Neural cell (in vitro differentiated cells): ENCODE results near the gene KRTAP1-5.

Source experiments
- EP300 ChIP-seq: fragments of 450-650 bp; conservative IDR thresholded peaks from 2 replicates; pipeline ENCODE4 v1.6.1; 2014; ENCODE audit warnings: antibody characterized with exemption, mild to moderate bottlenecking, moderate library complexity; ENCODE audit not compliant: poor library complexity, severe bottlenecking
- EZH2 ChIP-seq: fragments of 200-600, 300-800 bp; shearing (Covaris generic), sonication (generic); IDR thresholded peaks from 2 replicates; pipeline ENCODE4 v1.6.1; 2014; ENCODE audit warnings: antibody characterized with exemption, low read length, borderline replicate concordance, mild to moderate bottlenecking; ENCODE audit not compliant: insufficient read depth, poor library complexity, severe bottlenecking
- MXI1 ChIP-seq: fragments of 450-650 bp; conservative IDR thresholded peaks from 2 replicates; pipeline ENCODE4 v1.6.1; 2014; ENCODE audit warnings: antibody characterized with exemption, mild to moderate bottlenecking; ENCODE audit not compliant: poor library complexity, severe bottlenecking
- POLR2AphosphoS5 ChIP-seq: IDR thresholded peaks from 2 replicates; pipeline ENCODE4 v1.6.1; 2012
- RAD21 ChIP-seq: fragments of 450-650 bp; conservative IDR thresholded peaks from 2 replicates; pipeline ENCODE4 v1.6.1; 2014; ENCODE audit warnings: antibody characterized with exemption, mild to moderate bottlenecking, moderate library complexity
- SMC3 ChIP-seq: fragments of 450-650 bp; conservative IDR thresholded peaks from 2 replicates; pipeline ENCODE4 v1.6.1; 2014; ENCODE audit warnings: antibody characterized with exemption, mild to moderate bottlenecking, moderate library complexity; ENCODE audit not compliant: poor library complexity
- TAF1 ChIP-seq: IDR thresholded peaks from 2 replicates; pipeline ENCODE4 v1.6.1; 2012; ENCODE audit warnings: low read depth
- TF ChIP-seq, protein P1 (sequence below): IDR thresholded peaks from 2 replicates; pipeline ENCODE4 v1.6.1; 2012; ENCODE audit warnings: borderline replicate concordance
- TF ChIP-seq, protein P2 (sequence below): fragments of 450-650 bp; IDR thresholded peaks from 2 replicates; pipeline ENCODE4 v1.5.1; 2014; ENCODE audit warnings: antibody characterized with exemption, mild to moderate bottlenecking, moderate library complexity; ENCODE audit not compliant: poor library complexity, severe bottlenecking

DNA sequence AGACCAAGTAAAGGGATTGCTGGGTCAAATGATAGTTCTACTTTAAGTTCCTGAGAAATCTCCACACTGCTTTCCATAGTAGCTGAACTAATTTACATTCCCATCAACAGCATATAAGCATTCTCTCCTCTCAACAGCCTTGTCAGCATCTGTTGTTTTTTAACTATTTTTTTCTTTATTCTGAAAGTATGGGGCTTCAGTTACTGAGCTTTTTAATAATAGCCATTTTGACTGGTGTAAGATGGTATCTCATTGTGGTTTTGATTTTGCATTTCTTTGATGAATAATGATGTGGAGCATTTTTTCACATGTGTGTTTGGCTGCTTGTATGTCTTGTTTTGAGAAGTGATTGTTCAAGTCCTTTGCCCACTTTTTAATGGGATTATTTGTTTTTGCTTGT, 25.6 kb upstream of the KRTAP1-5 start:
- TF ChIP-seq, protein P1, sequence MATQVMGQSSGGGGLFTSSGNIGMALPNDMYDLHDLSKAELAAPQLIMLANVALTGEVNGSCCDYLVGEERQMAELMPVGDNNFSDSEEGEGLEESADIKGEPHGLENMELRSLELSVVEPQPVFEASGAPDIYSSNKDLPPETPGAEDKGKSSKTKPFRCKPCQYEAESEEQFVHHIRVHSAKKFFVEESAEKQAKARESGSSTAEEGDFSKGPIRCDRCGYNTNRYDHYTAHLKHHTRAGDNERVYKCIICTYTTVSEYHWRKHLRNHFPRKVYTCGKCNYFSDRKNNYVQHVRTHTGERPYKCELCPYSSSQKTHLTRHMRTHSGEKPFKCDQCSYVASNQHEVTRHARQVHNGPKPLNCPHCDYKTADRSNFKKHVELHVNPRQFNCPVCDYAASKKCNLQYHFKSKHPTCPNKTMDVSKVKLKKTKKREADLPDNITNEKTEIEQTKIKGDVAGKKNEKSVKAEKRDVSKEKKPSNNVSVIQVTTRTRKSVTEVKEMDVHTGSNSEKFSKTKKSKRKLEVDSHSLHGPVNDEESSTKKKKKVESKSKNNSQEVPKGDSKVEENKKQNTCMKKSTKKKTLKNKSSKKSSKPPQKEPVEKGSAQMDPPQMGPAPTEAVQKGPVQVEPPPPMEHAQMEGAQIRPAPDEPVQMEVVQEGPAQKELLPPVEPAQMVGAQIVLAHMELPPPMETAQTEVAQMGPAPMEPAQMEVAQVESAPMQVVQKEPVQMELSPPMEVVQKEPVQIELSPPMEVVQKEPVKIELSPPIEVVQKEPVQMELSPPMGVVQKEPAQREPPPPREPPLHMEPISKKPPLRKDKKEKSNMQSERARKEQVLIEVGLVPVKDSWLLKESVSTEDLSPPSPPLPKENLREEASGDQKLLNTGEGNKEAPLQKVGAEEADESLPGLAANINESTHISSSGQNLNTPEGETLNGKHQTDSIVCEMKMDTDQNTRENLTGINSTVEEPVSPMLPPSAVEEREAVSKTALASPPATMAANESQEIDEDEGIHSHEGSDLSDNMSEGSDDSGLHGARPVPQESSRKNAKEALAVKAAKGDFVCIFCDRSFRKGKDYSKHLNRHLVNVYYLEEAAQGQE: no peak
- TF ChIP-seq POLR2AphosphoS5: no peak
- TF ChIP-seq EP300: no peak
- TF ChIP-seq, protein P2, sequence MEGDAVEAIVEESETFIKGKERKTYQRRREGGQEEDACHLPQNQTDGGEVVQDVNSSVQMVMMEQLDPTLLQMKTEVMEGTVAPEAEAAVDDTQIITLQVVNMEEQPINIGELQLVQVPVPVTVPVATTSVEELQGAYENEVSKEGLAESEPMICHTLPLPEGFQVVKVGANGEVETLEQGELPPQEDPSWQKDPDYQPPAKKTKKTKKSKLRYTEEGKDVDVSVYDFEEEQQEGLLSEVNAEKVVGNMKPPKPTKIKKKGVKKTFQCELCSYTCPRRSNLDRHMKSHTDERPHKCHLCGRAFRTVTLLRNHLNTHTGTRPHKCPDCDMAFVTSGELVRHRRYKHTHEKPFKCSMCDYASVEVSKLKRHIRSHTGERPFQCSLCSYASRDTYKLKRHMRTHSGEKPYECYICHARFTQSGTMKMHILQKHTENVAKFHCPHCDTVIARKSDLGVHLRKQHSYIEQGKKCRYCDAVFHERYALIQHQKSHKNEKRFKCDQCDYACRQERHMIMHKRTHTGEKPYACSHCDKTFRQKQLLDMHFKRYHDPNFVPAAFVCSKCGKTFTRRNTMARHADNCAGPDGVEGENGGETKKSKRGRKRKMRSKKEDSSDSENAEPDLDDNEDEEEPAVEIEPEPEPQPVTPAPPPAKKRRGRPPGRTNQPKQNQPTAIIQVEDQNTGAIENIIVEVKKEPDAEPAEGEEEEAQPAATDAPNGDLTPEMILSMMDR: no peak
- no peak for TF ChIP-seq MXI1
- no peak for TF ChIP-seq SMC3
- TF ChIP-seq EZH2: no peak
- TF ChIP-seq TAF1: no peak
- no peak for TF ChIP-seq RAD21
